HFF-Myc (cell line): ENCODE data around the gene KCND1.
"Not testable (repeated sequence)": the region's sequence is repeated elsewhere in the genome, so short reads cannot be mapped to it uniquely, and the experiment has no call there.

Experiments
- DNase-seq: peaks from one replicate; pipeline ENCODE4 v3.0.0-alpha.2; 2011; ENCODE audit warnings: low read depth; ENCODE audit errors: extremely low read depth
- H3K4me3 ChIP-seq: replicated peaks from 2 replicates; pipeline ENCODE4 v1.5.1; 2011; ENCODE audit warnings: low read depth, mild to moderate bottlenecking, control low read depth, low read length
- TF ChIP-seq, protein P1 (sequence below): IDR thresholded peaks from 2 replicates; pipeline ENCODE4 v1.5.1; 2012; ENCODE audit warnings: mild to moderate bottlenecking, low read depth, low read length, control low read depth; ENCODE audit errors: missing control alignments

The KCND1 gene

GRCh38 chrX:48989483-48989882 lies 17.8 kb upstream of the KCND1 start:
- H3K4me3 ChIP-seq: no peak overlapping the region
- TF ChIP-seq, protein P1, sequence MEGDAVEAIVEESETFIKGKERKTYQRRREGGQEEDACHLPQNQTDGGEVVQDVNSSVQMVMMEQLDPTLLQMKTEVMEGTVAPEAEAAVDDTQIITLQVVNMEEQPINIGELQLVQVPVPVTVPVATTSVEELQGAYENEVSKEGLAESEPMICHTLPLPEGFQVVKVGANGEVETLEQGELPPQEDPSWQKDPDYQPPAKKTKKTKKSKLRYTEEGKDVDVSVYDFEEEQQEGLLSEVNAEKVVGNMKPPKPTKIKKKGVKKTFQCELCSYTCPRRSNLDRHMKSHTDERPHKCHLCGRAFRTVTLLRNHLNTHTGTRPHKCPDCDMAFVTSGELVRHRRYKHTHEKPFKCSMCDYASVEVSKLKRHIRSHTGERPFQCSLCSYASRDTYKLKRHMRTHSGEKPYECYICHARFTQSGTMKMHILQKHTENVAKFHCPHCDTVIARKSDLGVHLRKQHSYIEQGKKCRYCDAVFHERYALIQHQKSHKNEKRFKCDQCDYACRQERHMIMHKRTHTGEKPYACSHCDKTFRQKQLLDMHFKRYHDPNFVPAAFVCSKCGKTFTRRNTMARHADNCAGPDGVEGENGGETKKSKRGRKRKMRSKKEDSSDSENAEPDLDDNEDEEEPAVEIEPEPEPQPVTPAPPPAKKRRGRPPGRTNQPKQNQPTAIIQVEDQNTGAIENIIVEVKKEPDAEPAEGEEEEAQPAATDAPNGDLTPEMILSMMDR: no peak
- DNase-seq: no peak

- no peak overlapping the region for H3K4me3 ChIP-seq
- TF ChIP-seq, protein P1: no peak
- no peak for DNase-seq
Observed at GRCh38 chrX:48983896-48984295, 12.3 kb upstream of the KCND1 start.

DNA sequence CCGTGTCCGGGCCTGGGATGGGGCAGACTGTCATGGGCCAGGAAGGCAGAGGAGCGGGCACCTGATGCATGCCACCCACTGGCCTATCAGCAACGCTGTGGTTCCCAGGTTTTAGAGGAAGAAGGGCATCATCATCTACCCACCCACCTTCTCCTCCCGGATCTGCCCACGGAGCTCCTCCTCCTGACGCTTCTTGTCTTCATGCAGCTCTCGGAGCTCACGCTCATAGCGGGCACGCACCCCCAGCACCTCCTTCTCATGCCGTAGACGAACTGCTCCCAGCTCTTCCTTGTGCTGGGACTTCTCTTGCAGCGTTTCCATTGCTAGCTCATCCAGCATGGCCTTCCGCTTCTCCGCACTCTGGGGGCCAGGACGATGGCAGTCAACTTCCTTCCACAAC lies 11.4 kb upstream of the KCND1 start:
- H3K4me3 ChIP-seq: no peak overlapping the region
- TF ChIP-seq, protein P1: no peak
- DNase-seq: no peak

- DNase-seq: no peak
- TF ChIP-seq, protein P1: no peak
- H3K4me3 ChIP-seq: no peak overlapping the region
Observed at GRCh38 chrX:48981178-48981577, 9.5 kb upstream of the KCND1 start.

- not testable (repeated sequence) for H3K4me3 ChIP-seq, DNase-seq
Observed at GRCh38 chrX:48980341-48980740, 8.7 kb upstream of the KCND1 start.

- TF ChIP-seq, protein P1: no peak
- DNase-seq: no peak
- no peak overlapping the region for H3K4me3 ChIP-seq
Observed at GRCh38 chrX:48978226-48978625, 6.6 kb upstream of the KCND1 start.

DNA sequence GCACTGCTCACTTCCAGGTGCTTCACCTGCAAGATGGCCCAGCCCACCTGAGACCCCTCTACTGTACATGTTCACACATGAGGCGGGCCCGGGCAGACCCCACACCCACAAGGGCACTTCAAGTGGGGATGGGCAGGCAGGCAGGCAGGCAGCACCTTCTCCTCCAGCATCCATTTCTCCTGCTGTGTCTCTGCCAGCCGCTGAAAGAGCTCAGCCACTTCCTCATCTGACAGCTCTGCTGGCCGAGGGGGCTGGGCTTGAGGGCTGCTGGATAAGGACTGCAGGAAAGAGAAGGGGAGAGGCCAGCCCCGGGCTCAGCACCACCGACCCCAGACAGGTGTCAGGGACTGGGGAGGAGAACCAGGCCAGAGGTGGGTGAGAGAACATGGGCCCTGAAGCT lies 4.4 kb upstream of the KCND1 start:
- DNase-seq: no peak
- H3K4me3 ChIP-seq: no peak overlapping the region
- TF ChIP-seq, protein P1: no peak

- TF ChIP-seq, protein P1: no peak
Observed at GRCh38 chrX:48975541-48975940, 3.9 kb upstream of the KCND1 start.

More at GRCh38 chrX:48975541-48975940, 3.9 kb upstream of the KCND1 start:
- DNase-seq: no peak
- H3K4me3 ChIP-seq: no peak overlapping the region
